Measurements from ENCODE around the gene ACSF3. TPM values are rescaled to one million over a fixed set of nuclear protein-coding genes. Genes with fewer than 3 reads are reported as not detected.

ACSF3 gene
- total and polyA plus RNA-seq, 4 experiments from 2014 or later = 30.4 to 71.2 (median 50.0) TPM

- H3K9me3 ChIP-seq (ENCODE audit: control insufficient read depth in 1 of 2, low read length in 2 of 2) = no peaks in the 10 kb centered on the region
- Mint-ChIP-seq H3K9me3 (no peaks in the 10 kb centered on the region), H3K4me1 (peaks cover 2 to 12% (median 7%) of the 10 kb centered on the region in 4 donors), H3K4me3 (peak overlapping the region in 1 of 8 donors; percentile 42), H3K36me3 (no peaks in the 10 kb centered on the region), H3K27me3 (peaks cover 6 to 7% of the 10 kb centered on the region in 2 donors), H3K27ac (no peak overlapping the region)
- ChIA-PET CTCF (ENCODE audit: partially characterized antibody) (no interaction called here), POLR2A (ENCODE audit: partially characterized antibody) (no interaction called here)
- no peak overlapping the region for H3K4me3 ChIP-seq (ENCODE audit: low read length in 2 of 2)
- DNase-seq = no peak
- no peaks in the 10 kb centered on the region for H3K27me3 ChIP-seq (ENCODE audit: insufficient read depth, low read length)
- H3K36me3 ChIP-seq (ENCODE audit: insufficient read depth, low read length) = no peaks in the 10 kb centered on the region
- H3K4me1 ChIP-seq (ENCODE audit: insufficient read depth, low read length) = peaks cover 8% of the 10 kb centered on the region
- intact Hi-C loops (cut with micrococcal nuclease) = no loop called here
- no peak overlapping the region for H3K27ac ChIP-seq (ENCODE audit: low read depth, low read length)
Measured at GRCh38 chr16:89195521-89196171, 102.0 kb downstream of the ACSF3 start.

GRCh38 chr16:89197033-89197632 lies 103.5 kb downstream of the ACSF3 start:
- ChIA-PET CTCF (ENCODE audit: partially characterized antibody) (no interaction called here), POLR2A (ENCODE audit: partially characterized antibody) (no interaction called here)
- H3K4me1 Mint-ChIP-seq = peaks cover 0 to 10% (median 6%) of the 10 kb centered on the region in 4 donors
- no peaks in the 10 kb centered on the region for H3K36me3 ChIP-seq (ENCODE audit: insufficient read depth, low read length)
- peaks cover 10% of the 10 kb centered on the region for H3K4me1 ChIP-seq (ENCODE audit: insufficient read depth, low read length)
- H3K9me3 ChIP-seq (ENCODE audit: control insufficient read depth in 1 of 2, low read length in 2 of 2) = no peaks in the 10 kb centered on the region
- DNase-seq = no peak
- no peak overlapping the region for H3K4me3 ChIP-seq (ENCODE audit: low read length in 2 of 2)
- H3K27me3 Mint-ChIP-seq = peaks cover 6 to 8% of the 10 kb centered on the region in 2 donors
- H3K27ac ChIP-seq (ENCODE audit: low read depth, low read length) = no peak overlapping the region
- H3K27ac Mint-ChIP-seq = peak overlapping the region in 1 of 7 donors; percentile 71
- no peaks in the 10 kb centered on the region for H3K36me3 Mint-ChIP-seq
- no peaks in the 10 kb centered on the region for H3K9me3 Mint-ChIP-seq
- no peaks in the 10 kb centered on the region for H3K27me3 ChIP-seq (ENCODE audit: insufficient read depth, low read length)
- no peak overlapping the region for H3K4me3 Mint-ChIP-seq
- intact Hi-C loops (cut with micrococcal nuclease) = no loop called here

GRCh38 chr16:89197633-89198416 lies 104.2 kb downstream of the ACSF3 start:
- H3K9me3 Mint-ChIP-seq = peaks cover 0 to 3% (median under 1%) of the 10 kb centered on the region in 8 donors
- H3K9me3 ChIP-seq (ENCODE audit: control insufficient read depth in 1 of 2, low read length in 2 of 2) = no peaks in the 10 kb centered on the region
- peaks cover 0 to 1% of the 10 kb centered on the region in 2 donors for H3K36me3 Mint-ChIP-seq
- CTCF ChIA-PET (ENCODE audit: partially characterized antibody) = no interaction called here
- peak overlapping the region in 1 of 7 donors; percentile 71 for H3K27ac Mint-ChIP-seq
- peaks cover 0 to 16% (median 9%) of the 10 kb centered on the region in 4 donors for H3K4me1 Mint-ChIP-seq
- H3K27ac ChIP-seq (ENCODE audit: low read depth, low read length) = no peak overlapping the region
- no peak for DNase-seq
- POLR2A ChIA-PET (ENCODE audit: partially characterized antibody) = no interaction called here
- no peaks in the 10 kb centered on the region for H3K36me3 ChIP-seq (ENCODE audit: insufficient read depth, low read length)
- H3K27me3 Mint-ChIP-seq = peaks cover 10 to 12% of the 10 kb centered on the region in 2 donors
- no peak overlapping the region for H3K4me3 ChIP-seq (ENCODE audit: low read length in 2 of 2)
- peaks cover 6% of the 10 kb centered on the region for H3K27me3 ChIP-seq (ENCODE audit: insufficient read depth, low read length)
- intact Hi-C loops (cut with micrococcal nuclease) = no loop called here
- H3K4me1 ChIP-seq (ENCODE audit: insufficient read depth, low read length) = peaks cover 10% of the 10 kb centered on the region
- no peak overlapping the region for H3K4me3 Mint-ChIP-seq

GRCh38 chr16:89198417-89199240 lies 105.0 kb downstream of the ACSF3 start:
- DNase-seq = no peak
- ChIA-PET POLR2A (ENCODE audit: partially characterized antibody) (interaction anchor here (0.7 kb wide), 1 partner anchor 98 kb away, joined by 3 read pairs; no protein-coding TSS in a partner anchor), CTCF (ENCODE audit: partially characterized antibody) (no interaction called here)
- Mint-ChIP-seq H3K27ac (peak overlapping the region in 1 of 7 donors; percentile 71), H3K4me1 (peaks cover 0 to 21% (median 12%) of the 10 kb centered on the region in 4 donors), H3K4me3 (no peak overlapping the region), H3K27me3 (peaks cover 18 to 19% of the 10 kb centered on the region in 2 donors), H3K9me3 (peaks cover 0 to 10% (median 3%) of the 10 kb centered on the region in 8 donors), H3K36me3 (peaks cover 0 to 6% of the 10 kb centered on the region in 2 donors)
- intact Hi-C loops (cut with micrococcal nuclease) = no loop called here
- Histone ChIP-seq H3K4me3 (ENCODE audit: low read length in 2 of 2) (no peak overlapping the region), H3K9me3 (ENCODE audit: control insufficient read depth in 1 of 2, low read length in 2 of 2) (no peaks in the 10 kb centered on the region), H3K27ac (ENCODE audit: low read depth, low read length) (no peak overlapping the region), H3K4me1 (ENCODE audit: insufficient read depth, low read length) (peaks cover 10% of the 10 kb centered on the region), H3K27me3 (ENCODE audit: insufficient read depth, low read length) (peaks cover 13% of the 10 kb centered on the region), H3K36me3 (ENCODE audit: insufficient read depth, low read length) (no peaks in the 10 kb centered on the region)

- H3K9me3 Mint-ChIP-seq = peaks cover 0 to 10% (median 3%) of the 10 kb centered on the region in 8 donors
- Histone ChIP-seq H3K27ac (ENCODE audit: low read depth, low read length) (no peak overlapping the region), H3K9me3 (ENCODE audit: control insufficient read depth in 1 of 2, low read length in 2 of 2) (no peaks in the 10 kb centered on the region), H3K4me3 (ENCODE audit: low read length in 2 of 2) (no peak overlapping the region), H3K27me3 (ENCODE audit: insufficient read depth, low read length) (peaks cover 13% of the 10 kb centered on the region), H3K36me3 (ENCODE audit: insufficient read depth, low read length) (no peaks in the 10 kb centered on the region), H3K4me1 (ENCODE audit: insufficient read depth, low read length) (peaks cover 10% of the 10 kb centered on the region)
- CTCF ChIA-PET (ENCODE audit: partially characterized antibody) = no interaction called here
- H3K4me1 Mint-ChIP-seq = peaks cover 0 to 21% (median 12%) of the 10 kb centered on the region in 4 donors
- DNase-seq = no peak
- peaks cover 25% of the 10 kb centered on the region in 2 donors for H3K27me3 Mint-ChIP-seq
- POLR2A ChIA-PET (ENCODE audit: partially characterized antibody) = interaction anchor here (0.7 kb wide), 1 partner anchor 99 kb away, joined by 3 read pairs; no protein-coding TSS in a partner anchor
- H3K36me3 Mint-ChIP-seq = peaks cover 0 to 6% of the 10 kb centered on the region in 2 donors
- peak overlapping the region in 1 of 7 donors; percentile 32 for H3K27ac Mint-ChIP-seq
- H3K4me3 Mint-ChIP-seq = peak overlapping the region in 2 of 8 donors; percentile 46 to 59
- intact Hi-C loops (cut with micrococcal nuclease) = no loop called here
Measured at GRCh38 chr16:89199241-89200123, 105.8 kb downstream of the ACSF3 start.

- POLR2A ChIA-PET (ENCODE audit: partially characterized antibody) = no interaction called here
- H3K27ac ChIP-seq (ENCODE audit: low read depth, low read length) = no peak within 1 kb of the TSS
- H3K27me3 Mint-ChIP-seq = peaks cover 25% of the 10 kb centered on the region in 2 donors
Measured at GRCh38 chr16:89200124-89200849, 106.6 kb downstream of the ACSF3 start, which contains the start of gene SLC22A31. Gene SLC22A31 (minus strand): TSS chr16:89200537. CDS start chr16:89200501, 36 bp downstream.

More at GRCh38 chr16:89200124-89200849, 106.6 kb downstream of the ACSF3 start, which contains the start of gene SLC22A31:
- Mint-ChIP-seq H3K4me3 (peak within 1 kb of the TSS in 7 of 8 donors; percentile 12 to 61 (median 41)), H3K4me1 (peaks cover 0 to 21% (median 12%) of the 10 kb centered on the region in 4 donors), H3K9me3 (peaks cover 0 to 10% (median 3%) of the 10 kb centered on the region in 8 donors), H3K36me3 (peaks cover 0 to 6% of the 10 kb centered on the region in 2 donors), H3K27ac (peak within 1 kb of the TSS in 1 of 7 donors; percentile 52)
- H3K4me1 ChIP-seq (ENCODE audit: insufficient read depth, low read length) = peaks cover 10% of the 10 kb centered on the region
- H3K9me3 ChIP-seq (ENCODE audit: control insufficient read depth in 1 of 2, low read length in 2 of 2) = no peaks in the 10 kb centered on the region
- no peak within 1 kb of the TSS for H3K4me3 ChIP-seq (ENCODE audit: low read length in 2 of 2)
- peaks cover 13% of the 10 kb centered on the region for H3K27me3 ChIP-seq (ENCODE audit: insufficient read depth, low read length)
- H3K36me3 ChIP-seq (ENCODE audit: insufficient read depth, low read length) = no peaks in the 10 kb centered on the region
- DNase-seq = no peak
- intact Hi-C loops (cut with micrococcal nuclease) = no loop called here
- CTCF ChIA-PET (ENCODE audit: partially characterized antibody) = no interaction called here

Data from CD4-positive, alpha-beta memory T cell (primary cell).